HEK293 (cell line): ENCODE results near the gene TANC1.

Experiments used
- CTCF ChIP-seq: fragments of 450-650 bp; formaldehyde crosslinking; IDR thresholded peaks from 2 replicates; pipeline ENCODE4 v1.5.1; 2016; ENCODE audit warnings: missing biosample characterization, missing genetic modification characterization
- EGR2 ChIP-seq: fragments of 450-650 bp; formaldehyde crosslinking; IDR thresholded peaks from 2 replicates; pipeline ENCODE4 v1.5.1; 2016; ENCODE audit warnings: low read depth, missing biosample characterization, missing genetic modification characterization
- PRDM2 ChIP-seq: fragments of 450-650 bp; formaldehyde crosslinking; IDR thresholded peaks from 2 replicates; pipeline ENCODE4 v1.5.1; 2016; ENCODE audit warnings: missing biosample characterization, missing genetic modification characterization, borderline replicate concordance
- ZBTB26 ChIP-seq: fragments of 450-650 bp; formaldehyde crosslinking; optimal IDR thresholded peaks from 2 replicates; pipeline ENCODE3; 2016; ENCODE audit warnings: missing biosample characterization, mild to moderate bottlenecking, missing genetic modification characterization
- ZBTB44 ChIP-seq: fragments of 450-650 bp; IDR thresholded peaks from 2 replicates; pipeline ENCODE4 v1.5.1; 2018; ENCODE audit warnings: missing biosample characterization, mild to moderate bottlenecking, missing genetic modification characterization
- ZBTB48 ChIP-seq: fragments of 450-650 bp; formaldehyde crosslinking; IDR thresholded peaks from 2 replicates; pipeline ENCODE4 v1.5.1; 2016; ENCODE audit warnings: missing biosample characterization, missing genetic modification characterization
- ZNF114 ChIP-seq: fragments of 450-650 bp; formaldehyde crosslinking; IDR thresholded peaks from 2 replicates; pipeline ENCODE4 v1.5.0; 2017; ENCODE audit warnings: missing biosample characterization, missing genetic modification characterization
- ZNF157 ChIP-seq: fragments of 450-650 bp; formaldehyde crosslinking; IDR thresholded peaks from 2 replicates; pipeline ENCODE4 v1.5.1; 2016; ENCODE audit warnings: missing biosample characterization, missing genetic modification characterization
- ZNF423 ChIP-seq: fragments of 450-650 bp; formaldehyde crosslinking; IDR thresholded peaks from 2 replicates; pipeline ENCODE4 v1.5.1; 2016; ENCODE audit warnings: missing biosample characterization, missing genetic modification characterization
- ZNF514 ChIP-seq: fragments of 450-650 bp; formaldehyde crosslinking; IDR thresholded peaks from 2 replicates; pipeline ENCODE4 v1.5.1; 2016; ENCODE audit warnings: missing biosample characterization, missing genetic modification characterization
- ZNF704 ChIP-seq: fragments of 450-650 bp; formaldehyde crosslinking; IDR thresholded peaks from 2 replicates; pipeline ENCODE4 v1.5.1; 2016; ENCODE audit warnings: missing biosample characterization, missing genetic modification characterization

- TF ChIP-seq ZNF157: no peak
- TF ChIP-seq ZBTB48 (tag by site-specific recombination): no peak
- no peak for TF ChIP-seq EGR2 (tag by site-specific recombination)
- no peak for TF ChIP-seq CTCF (tag by site-specific recombination)
- TF ChIP-seq ZNF514 (tag by site-specific recombination): no peak
- TF ChIP-seq ZBTB26 (tag by site-specific recombination): no peak
- TF ChIP-seq ZNF423 (tag by site-specific recombination): no peak
- no peak for TF ChIP-seq ZNF704 (tag by site-specific recombination)
- no peak for TF ChIP-seq ZBTB44
- no peak for TF ChIP-seq PRDM2
- no peak for TF ChIP-seq ZNF114 (tag by site-specific recombination)
Observed at GRCh38 chr2:158931572-158931971, 36.9 kb upstream of the TANC1 start.
